IMR-90 (cell line): ENCODE results near the gene TRAPPC2B. TPM values are rescaled to one million over a fixed set of nuclear protein-coding genes. Genes with fewer than 3 reads are reported as not detected.
A peak's percentile ranks its signal among the peaks of the same experiment; 100 is the strongest.

Experiments used
- ATAC-seq: fragments of 200-7000 bp; cut with Tn5 transposase; 2 replicates; pipeline ENCODE4 v1.9.1; 2020; ENCODE audit warnings: low read depth, mild to moderate bottlenecking, moderate library complexity
- BruUV-seq: library from RNA; stranded (reverse); fragments of 400-500 nt; replicated peaks from 2 replicates; lab custom pipeline; 2021; lab: Mats Ljungman, UMichigan
- CTCF ChIA-PET: fragments of 300-600 bp; formaldehyde crosslinking; extraction: SDS; loops from one replicate; lab custom pipeline; 2021; ENCODE audit warnings: antibody characterized with exemption; lab: Yijun Ruan, JAX
- POLR2A ChIA-PET: fragments of 300-600 bp; sonication (Branson Sonifier 250); formaldehyde crosslinking; loops from one replicate; lab custom pipeline; 2022; ENCODE audit warnings: antibody characterized with exemption; ENCODE audit not compliant: unreplicated experiment; lab: Charles Lee
- DNase-seq: peaks from one replicate; pipeline ENCODE4 v3.0.0; 2013
- H2AFZ ChIP-seq: replicated peaks from 2 replicates; pipeline ENCODE3; 2013; ENCODE audit warnings: low read length, mild to moderate bottlenecking; ENCODE audit not compliant: poor library complexity
- H2AK5ac ChIP-seq: 2 replicates; pipeline ENCODE4 v1.6.1; 2013; ENCODE audit warnings: low read depth, low read length, inconsistent platforms
- H2AK9ac ChIP-seq: replicated peaks from 2 replicates; pipeline ENCODE3; 2013; ENCODE audit warnings: mild to moderate bottlenecking, low read depth, low read length, moderate library complexity; ENCODE audit not compliant: poor library complexity
- H2BK120ac ChIP-seq: 2 replicates; pipeline ENCODE4 v1.6.1; 2013; ENCODE audit warnings: low read depth, low read length, inconsistent platforms
- H2BK15ac ChIP-seq: 3 replicates; pipeline ENCODE4 v1.6.1; 2013; ENCODE audit warnings: low read depth, low read length, inconsistent platforms
- H2BK20ac ChIP-seq: 2 replicates; pipeline ENCODE4 v1.6.1; 2013; ENCODE audit warnings: low read depth, mild to moderate bottlenecking, inconsistent platforms, low read length, moderate library complexity
- H2BK5ac ChIP-seq: 2 replicates; pipeline ENCODE4 v1.6.1; 2013; ENCODE audit warnings: mild to moderate bottlenecking, low read depth, low read length, inconsistent platforms; ENCODE audit not compliant: poor library complexity, severe bottlenecking
- H3K14ac ChIP-seq: replicated peaks from 2 replicates; pipeline ENCODE4 v1.6.1; 2013; ENCODE audit warnings: low read depth, low read length, inconsistent platforms
- H3K18ac ChIP-seq: 2 replicates; pipeline ENCODE4 v1.6.1; 2013; ENCODE audit warnings: low read depth, low read length, control low read depth
- H3K23ac ChIP-seq: 2 replicates; pipeline ENCODE4 v1.6.1; 2013; ENCODE audit warnings: low read depth, low read length, inconsistent platforms
- H3K27ac ChIP-seq: 2 replicates; pipeline ENCODE4 v1.5.1; 2013; ENCODE audit warnings: mild to moderate bottlenecking, control low read depth, low read length; ENCODE audit not compliant: insufficient read depth
- H3K27me3 ChIP-seq: 2 replicates; pipeline ENCODE4 v1.6.1; 2013; ENCODE audit warnings: low read length; ENCODE audit not compliant: control insufficient read depth, insufficient read depth
- H3K36me3 ChIP-seq: 2 replicates; pipeline ENCODE4 v1.6.1; 2013; ENCODE audit warnings: low read length, mixed read lengths; ENCODE audit not compliant: control insufficient read depth, insufficient read depth
- H3K4ac ChIP-seq: 2 replicates; pipeline ENCODE4 v1.6.1; 2013; ENCODE audit warnings: low read depth, low read length, inconsistent platforms
- H3K4me1 ChIP-seq: 2 replicates; pipeline ENCODE4 v1.6.1; 2013; ENCODE audit warnings: low read length, mixed read lengths; ENCODE audit not compliant: control insufficient read depth, insufficient read depth
- H3K4me2 ChIP-seq: 2 replicates; pipeline ENCODE4 v1.6.1; 2013; ENCODE audit warnings: low read depth, mild to moderate bottlenecking, control low read depth, low read length, moderate library complexity
- H3K4me3 ChIP-seq: 2 replicates; pipeline ENCODE4 v1.5.1; 2013; ENCODE audit warnings: low read depth, mild to moderate bottlenecking, control low read depth, low read length, moderate library complexity; ENCODE audit not compliant: insufficient read depth
- H3K56ac ChIP-seq: 2 replicates; pipeline ENCODE4 v1.6.1; 2013; ENCODE audit warnings: low read length, inconsistent platforms; ENCODE audit not compliant: insufficient read depth; ENCODE audit errors: extremely low read depth
- H3K79me1 ChIP-seq, 2 experiments: 2 replicates each; pipeline ENCODE4 v1.6.1; 2013; ENCODE audit warnings: low read length in 2 of 2, inconsistent platforms in 1 of 2, low read depth in 1 of 2
- H3K9ac ChIP-seq: 2 replicates; pipeline ENCODE4 v1.6.1; 2013; ENCODE audit warnings: low read depth, low read length, control low read depth
- H3K9me1 ChIP-seq: 2 replicates; pipeline ENCODE4 v1.6.1; 2013; ENCODE audit warnings: low read length, inconsistent platforms; ENCODE audit not compliant: insufficient read depth
- H3K9me3 ChIP-seq: 2 replicates; pipeline ENCODE4 v1.6.1; 2013; ENCODE audit warnings: low read length; ENCODE audit not compliant: control insufficient read depth, insufficient read depth
- H4K20me1 ChIP-seq: 2 replicates; pipeline ENCODE4 v1.6.1; 2013; ENCODE audit warnings: low read length, inconsistent platforms; ENCODE audit not compliant: insufficient read depth
- H4K5ac ChIP-seq: 2 replicates; pipeline ENCODE4 v1.6.1; 2013; ENCODE audit warnings: mild to moderate bottlenecking, low read depth, low read length, control low read depth
- H4K8ac ChIP-seq, 2 experiments: 2 replicates each; pipeline ENCODE4 v1.6.1; 2013; ENCODE audit warnings: low read depth in 2 of 2, low read length in 2 of 2, control low read depth in 1 of 2, inconsistent platforms in 1 of 2
- H4K91ac ChIP-seq: 2 replicates; pipeline ENCODE4 v1.6.1; 2013; ENCODE audit warnings: low read depth, low read length, inconsistent platforms; ENCODE audit not compliant: insufficient read depth
- BHLHE40 ChIP-seq: fragments of 150-350 bp; IDR thresholded peaks from 2 replicates; pipeline ENCODE4 v1.6.1; 2016; ENCODE audit warnings: mild to moderate bottlenecking, low read depth, low read length
- CEBPB ChIP-seq: IDR thresholded peaks from 2 replicates; pipeline ENCODE4 v1.6.1; 2012; ENCODE audit warnings: low read depth, low read length, improper control_type of control experiment
- CHD1 ChIP-seq: IDR thresholded peaks from 2 replicates; pipeline ENCODE4 v1.6.1; 2012; ENCODE audit warnings: low read depth, low read length, improper control_type of control experiment
- CTCF ChIP-seq: conservative IDR thresholded peaks from 2 replicates; pipeline ENCODE4 v1.5.1; 2012; ENCODE audit warnings: mild to moderate bottlenecking, low read depth, low read length, improper control_type of control experiment
- FOS ChIP-seq: fragments of 150-350 bp; IDR thresholded peaks from 2 replicates; pipeline ENCODE4 v1.6.1; 2016; ENCODE audit warnings: low read depth, low read length
- MAFK ChIP-seq: IDR thresholded peaks from 2 replicates; pipeline ENCODE4 v1.6.1; 2012; ENCODE audit warnings: low read depth, low read length, improper control_type of control experiment
- MAZ ChIP-seq: IDR thresholded peaks from 2 replicates; pipeline ENCODE4 v1.6.1; 2012; ENCODE audit warnings: low read depth, mild to moderate bottlenecking, low read length, improper control_type of control experiment, moderate library complexity, borderline replicate concordance
- MXI1 ChIP-seq: IDR thresholded peaks from 2 replicates; pipeline ENCODE4 v1.6.1; 2012; ENCODE audit warnings: low read depth, mild to moderate bottlenecking, low read length, moderate library complexity, borderline replicate concordance
- NFE2L2 ChIP-seq: fragments of 150-350 bp; IDR thresholded peaks from 2 replicates; pipeline ENCODE4 v1.6.1; 2016; ENCODE audit warnings: low read depth, mild to moderate bottlenecking, low read length
- RCOR1 ChIP-seq: IDR thresholded peaks from 2 replicates; pipeline ENCODE4 v1.6.1; 2012; ENCODE audit warnings: mild to moderate bottlenecking, low read length, improper control_type of control experiment; ENCODE audit not compliant: insufficient replicate concordance
- SMC3 ChIP-seq: fragments of 150-350 bp; IDR thresholded peaks from 2 replicates; pipeline ENCODE4 v1.6.1; 2016; ENCODE audit warnings: low read depth, mild to moderate bottlenecking, antibody characterized with exemption, low read length, moderate library complexity
- WGBS, 2 experiments: methylation state at CpG; one replicate each; pipeline versions ENCODE4 v1.1.5 to v1.1.7; 2013; ENCODE audit warnings: missing lambda C conversion rate in 2 of 2; ENCODE audit not compliant: insufficient read length in 1 of 2; ENCODE audit errors: extremely low coverage in 2 of 2; 5-methylcytosine and 5-hydroxymethylcytosine counted together
- dilution Hi-C: fragments of 300-500 bp; cut with HindIII; formaldehyde crosslinking; loops from one replicate; pipeline ENCODE4 v1.14.3; 2018; ENCODE audit warnings: low sequenced_read_pairs; ENCODE audit not compliant: unreplicated experiment
- in situ Hi-C: fragments of 300-500 bp; cut with MboI; formaldehyde crosslinking; loops from 3 replicates; pipeline ENCODE4 v1.14.3; 2019; ENCODE audit warnings: low sequenced_read_pairs, inconsistent platforms, mixed read lengths
- intact Hi-C: fragments of 100-400 bp; cut with micrococcal nuclease; formaldehyde crosslinking; loops from 2 replicates; pipeline ENCODE4 v1.10.0; 2022
- polyA plus RNA-seq, 3 experiments: library from polyadenylated mRNA; depleted of rRNA; stranded (reverse); fragments of >200 nt; gene quantifications; 2 replicates each; pipeline ENCODE4 v1.2.3, GENCODE V29; 2012; ENCODE audit warnings: low replicate concordance in 1 of 3
- total RNA-seq: library from RNA; depleted of rRNA; stranded (reverse); fragments of >200 nt; gene quantifications from 2 replicates; pipeline ENCODE4 v1.2.3, GENCODE V29; 2012
- TF ChIP-seq, protein P1 (sequence below): fragments of 150-350 bp; IDR thresholded peaks from 2 replicates; pipeline ENCODE4 v1.6.1; 2017; ENCODE audit warnings: mild to moderate bottlenecking, antibody characterized with exemption, low read length, low read depth
- TF ChIP-seq, protein P2 (sequence below): fragments of 150-350 bp; IDR thresholded peaks from 2 replicates; pipeline ENCODE4 v1.6.1; 2016; ENCODE audit warnings: low read depth, mild to moderate bottlenecking, low read length, moderate library complexity, borderline replicate concordance

The TRAPPC2B gene
- total and polyA plus RNA-seq, 2 of the 4 experiments (the other 2 are of a cell fraction), result 14.9 to 20.4 TPM

DNA sequence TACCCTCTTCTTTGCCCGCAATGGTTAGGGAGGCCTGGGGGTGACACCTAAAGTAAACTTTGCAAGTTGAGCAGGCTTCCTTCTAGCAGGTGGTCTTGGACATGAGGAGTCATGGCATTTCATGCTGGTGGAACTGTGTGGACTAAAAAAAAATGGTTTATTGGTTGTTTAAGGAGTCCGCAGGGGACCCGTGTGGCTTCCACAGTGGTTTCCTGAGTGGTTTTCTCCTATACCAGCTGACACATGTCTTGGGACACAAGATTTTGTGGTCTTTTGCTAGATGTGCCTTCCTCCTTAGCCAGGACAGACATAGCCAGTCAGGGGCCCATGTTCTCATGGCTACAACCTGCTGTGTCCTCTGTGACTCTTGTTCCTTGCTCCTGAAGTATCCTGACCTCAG lies 41.6 kb upstream of the TRAPPC2B start:
- no CpG with 5 or more reads among the region's 3 CpGs for WGBS, 2 experiments
- no peak for TF ChIP-seq CTCF
- TF ChIP-seq SMC3, result no peak
- TF ChIP-seq, protein P1, sequence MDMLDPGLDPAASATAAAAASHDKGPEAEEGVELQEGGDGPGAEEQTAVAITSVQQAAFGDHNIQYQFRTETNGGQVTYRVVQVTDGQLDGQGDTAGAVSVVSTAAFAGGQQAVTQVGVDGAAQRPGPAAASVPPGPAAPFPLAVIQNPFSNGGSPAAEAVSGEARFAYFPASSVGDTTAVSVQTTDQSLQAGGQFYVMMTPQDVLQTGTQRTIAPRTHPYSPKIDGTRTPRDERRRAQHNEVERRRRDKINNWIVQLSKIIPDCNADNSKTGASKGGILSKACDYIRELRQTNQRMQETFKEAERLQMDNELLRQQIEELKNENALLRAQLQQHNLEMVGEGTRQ, result no peak
- no peak for TF ChIP-seq NFE2L2
- TF ChIP-seq MAZ, result no peak
- TF ChIP-seq BHLHE40, result no peak
- TF ChIP-seq CEBPB, result no peak
- no peak for TF ChIP-seq MXI1
- TF ChIP-seq, protein P2, sequence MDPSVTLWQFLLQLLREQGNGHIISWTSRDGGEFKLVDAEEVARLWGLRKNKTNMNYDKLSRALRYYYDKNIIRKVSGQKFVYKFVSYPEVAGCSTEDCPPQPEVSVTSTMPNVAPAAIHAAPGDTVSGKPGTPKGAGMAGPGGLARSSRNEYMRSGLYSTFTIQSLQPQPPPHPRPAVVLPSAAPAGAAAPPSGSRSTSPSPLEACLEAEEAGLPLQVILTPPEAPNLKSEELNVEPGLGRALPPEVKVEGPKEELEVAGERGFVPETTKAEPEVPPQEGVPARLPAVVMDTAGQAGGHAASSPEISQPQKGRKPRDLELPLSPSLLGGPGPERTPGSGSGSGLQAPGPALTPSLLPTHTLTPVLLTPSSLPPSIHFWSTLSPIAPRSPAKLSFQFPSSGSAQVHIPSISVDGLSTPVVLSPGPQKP, result no peak
- TF ChIP-seq FOS, result no peak
- no peak for TF ChIP-seq CHD1
- TF ChIP-seq RCOR1, result no peak
- TF ChIP-seq MAFK, result no peak

More for the DNA sequence above, 41.6 kb upstream of the TRAPPC2B start:
- Histone ChIP-seq H3K79me1 (peaks cover 16 to 52% of the 10 kb centered on the region in 2 experiments), H4K8ac (no peak overlapping the region), H2BK15ac (no peak overlapping the region), H3K18ac (no peak overlapping the region), H4K5ac (no peak overlapping the region), H3K9me3 (no peaks in the 10 kb centered on the region), H3K23ac (peak overlapping the region; percentile 48), H3K4me1 (peaks cover 11% of the 10 kb centered on the region), H3K9me1 (peaks cover 15% of the 10 kb centered on the region), H3K4me3 (no peak overlapping the region), H3K36me3 (peaks cover 25% of the 10 kb centered on the region), H3K27me3 (peaks cover 4% of the 10 kb centered on the region), H3K56ac (no peak overlapping the region), H2AK5ac (no peak overlapping the region; the same call in 1 of the 2 replicates), H2BK5ac (no peak overlapping the region), H3K4me2 (peak overlapping the region; percentile 95), H2AFZ (no peak overlapping the region), H4K20me1 (0 out of 2 replicates have a peak, but pooled peaks cover 7% of the 10 kb centered on the region), H2BK20ac (no peak overlapping the region), H2AK9ac (peak overlapping the region; percentile 60), H3K27ac (no peak overlapping the region), H3K14ac (no peak overlapping the region), H3K4ac (no peak overlapping the region), H4K91ac (no peak overlapping the region), H2BK120ac (no peak overlapping the region), H3K9ac (no peak overlapping the region; the same call in 1 of the 2 replicates)
- DNase-seq (no peak), ATAC-seq (no peak)
- BruUV-seq, result no TSS peak
- in situ Hi-C loops (no loop called here), dilution Hi-C loops (no loop called here), intact Hi-C loops (no loop called here)
- POLR2A ChIA-PET, result no interaction called here
- CTCF ChIA-PET, result interaction anchor here (0.7 kb wide), 1 partner anchor 11 kb away, joined by 3 read pairs; no protein-coding TSS in a partner anchor
